Fibroblast of lung (primary cell): Measurements from ENCODE around the gene C8B.

Experiments
- EZH2 ChIP-seq: IDR thresholded peaks from 2 replicates; pipeline ENCODE4 v1.5.1; 2012; ENCODE audit warnings: low read length, control low read depth, mild to moderate bottlenecking; ENCODE audit errors: missing control alignments
- TF ChIP-seq, protein P1 (sequence below), 2 donors: IDR thresholded peaks in 1 of 2; conservative IDR thresholded peaks in 1 of 2; 1 replicate in 1 of 2; 2 replicates in 1 of 2; pipeline ENCODE4 v1.5.1; 2011 to 2012; ENCODE audit warnings: low read length in 2 of 2, control low read depth in 1 of 2, inconsistent platforms in 1 of 2, low read depth in 1 of 2, mild to moderate bottlenecking in 1 of 2

- TF ChIP-seq, protein P1, sequence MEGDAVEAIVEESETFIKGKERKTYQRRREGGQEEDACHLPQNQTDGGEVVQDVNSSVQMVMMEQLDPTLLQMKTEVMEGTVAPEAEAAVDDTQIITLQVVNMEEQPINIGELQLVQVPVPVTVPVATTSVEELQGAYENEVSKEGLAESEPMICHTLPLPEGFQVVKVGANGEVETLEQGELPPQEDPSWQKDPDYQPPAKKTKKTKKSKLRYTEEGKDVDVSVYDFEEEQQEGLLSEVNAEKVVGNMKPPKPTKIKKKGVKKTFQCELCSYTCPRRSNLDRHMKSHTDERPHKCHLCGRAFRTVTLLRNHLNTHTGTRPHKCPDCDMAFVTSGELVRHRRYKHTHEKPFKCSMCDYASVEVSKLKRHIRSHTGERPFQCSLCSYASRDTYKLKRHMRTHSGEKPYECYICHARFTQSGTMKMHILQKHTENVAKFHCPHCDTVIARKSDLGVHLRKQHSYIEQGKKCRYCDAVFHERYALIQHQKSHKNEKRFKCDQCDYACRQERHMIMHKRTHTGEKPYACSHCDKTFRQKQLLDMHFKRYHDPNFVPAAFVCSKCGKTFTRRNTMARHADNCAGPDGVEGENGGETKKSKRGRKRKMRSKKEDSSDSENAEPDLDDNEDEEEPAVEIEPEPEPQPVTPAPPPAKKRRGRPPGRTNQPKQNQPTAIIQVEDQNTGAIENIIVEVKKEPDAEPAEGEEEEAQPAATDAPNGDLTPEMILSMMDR (conservative IDR thresholded peaks at IDR 0.05 in 1 of 2, IDR thresholded peaks at IDR 0.05 in 1 of 2; ENCODE audit: low read depth in 1 of 2, low read length in 2 of 2): no peak
- no peak for TF ChIP-seq EZH2
These were observed 7.9 kb downstream of the C8B start for GRCh38 chr1:56957931-56958330.
